Small intestine (tissue), 7 donors: ENCODE data around the gene KLK4. TPM values are rescaled to one million over a fixed set of nuclear protein-coding genes. Genes with fewer than 3 reads are reported as not detected.
A peak's percentile ranks its signal among the peaks of the same experiment; 100 is the strongest.

Experiments
- DNase-seq, 2 donors: peaks; one replicate each; pipeline versions ENCODE4 v3.0.0 to v3.0.0-alpha.2; 2013
- FAIRE-seq: peaks from 2 replicates; lab custom pipeline; 2012; peaks lifted over from hg19 to GRCh38; lab: Jason Lieb, UNC
- H3K27ac ChIP-seq, 3 donors: one replicate each; pipeline ENCODE4 v1.5.1; 2013; ENCODE audit warnings: low read length in 2 of 3, mild to moderate bottlenecking in 2 of 3, control low read depth in 1 of 3, inconsistent platforms in 1 of 3, low read depth in 1 of 3, moderate library complexity in 1 of 3
- H3K27me3 ChIP-seq, 3 donors: one replicate each; pipeline ENCODE4 v1.6.1; 2013; ENCODE audit warnings: low read length in 3 of 3, inconsistent platforms in 1 of 3; ENCODE audit not compliant: control insufficient read depth in 3 of 3, insufficient read depth in 3 of 3
- H3K36me3 ChIP-seq, 3 donors: one replicate each; pipeline ENCODE4 v1.6.1; 2013; ENCODE audit warnings: low read length in 3 of 3, inconsistent platforms in 1 of 3, low read depth in 1 of 3, mild to moderate bottlenecking in 1 of 3, moderate library complexity in 1 of 3; ENCODE audit not compliant: control insufficient read depth in 3 of 3, insufficient read depth in 2 of 3
- H3K4me1 ChIP-seq, 3 donors: one replicate each; pipeline ENCODE4 v1.6.1; 2013; ENCODE audit warnings: low read length in 2 of 3, inconsistent platforms in 1 of 3, low read depth in 1 of 3, mild to moderate bottlenecking in 1 of 3, moderate library complexity in 1 of 3; ENCODE audit not compliant: control insufficient read depth in 3 of 3, insufficient read depth in 2 of 3
- H3K4me3 ChIP-seq, 3 donors: one replicate each; pipeline ENCODE4 v1.5.1; 2013; ENCODE audit warnings: low read length in 3 of 3, control low read depth in 1 of 3, inconsistent platforms in 1 of 3, low read depth in 1 of 3, mild to moderate bottlenecking in 1 of 3, moderate library complexity in 1 of 3
- H3K9me3 ChIP-seq, 2 donors: one replicate each; pipeline ENCODE4 v1.6.1; 2013; ENCODE audit warnings: low read depth in 1 of 2, low read length in 1 of 2; ENCODE audit not compliant: control insufficient read depth in 2 of 2, insufficient read depth in 1 of 2
- WGBS, 3 donors: extraction: QIAGEN DNeasy Blood & Tissue Kit; methylation state at CpG; one replicate each; pipeline ENCODE4 v1.1.7; 2013; 5-methylcytosine and 5-hydroxymethylcytosine counted together
- polyA plus RNA-seq, 4 donors: library from polyadenylated mRNA; stranded (reverse) in 3 of 4; unstranded in 1 of 4; fragments of 200-250 nt in 3 of 4; fragments of 120-200 nt in 1 of 4; gene quantifications; one replicate each; pipeline versions ENCODE4 v1.2.1 to v1.2.3, GENCODE V29; 2013
- donor health status: healthy with polysubstance abuse.
- donor health status: control.
- donor health status: control.
- donor health status: Bipolar disorder and iron deficiency.
- donor health status: healthy.

Gene KLK4
- polyA plus RNA-seq, 4 donors: not detected

GRCh38 chr19:50869479-50869878 lies 41.7 kb downstream of the KLK4 start:
- H3K27me3 ChIP-seq: peaks cover 0 to 12% (median 3%) of the 10 kb centered on the region in 3 donors
- H3K27ac ChIP-seq: no peak overlapping the region
- FAIRE-seq: no peak
- WGBS, 3 donors: 24 to 67% (median 47%) methylated on average over 4 of the region's 4 CpGs
- no peak for DNase-seq
- H3K4me1 ChIP-seq: no peaks in the 10 kb centered on the region
- no peaks in the 10 kb centered on the region for H3K9me3 ChIP-seq
- no peaks in the 10 kb centered on the region for H3K36me3 ChIP-seq
- H3K4me3 ChIP-seq: no peak overlapping the region

DNA sequence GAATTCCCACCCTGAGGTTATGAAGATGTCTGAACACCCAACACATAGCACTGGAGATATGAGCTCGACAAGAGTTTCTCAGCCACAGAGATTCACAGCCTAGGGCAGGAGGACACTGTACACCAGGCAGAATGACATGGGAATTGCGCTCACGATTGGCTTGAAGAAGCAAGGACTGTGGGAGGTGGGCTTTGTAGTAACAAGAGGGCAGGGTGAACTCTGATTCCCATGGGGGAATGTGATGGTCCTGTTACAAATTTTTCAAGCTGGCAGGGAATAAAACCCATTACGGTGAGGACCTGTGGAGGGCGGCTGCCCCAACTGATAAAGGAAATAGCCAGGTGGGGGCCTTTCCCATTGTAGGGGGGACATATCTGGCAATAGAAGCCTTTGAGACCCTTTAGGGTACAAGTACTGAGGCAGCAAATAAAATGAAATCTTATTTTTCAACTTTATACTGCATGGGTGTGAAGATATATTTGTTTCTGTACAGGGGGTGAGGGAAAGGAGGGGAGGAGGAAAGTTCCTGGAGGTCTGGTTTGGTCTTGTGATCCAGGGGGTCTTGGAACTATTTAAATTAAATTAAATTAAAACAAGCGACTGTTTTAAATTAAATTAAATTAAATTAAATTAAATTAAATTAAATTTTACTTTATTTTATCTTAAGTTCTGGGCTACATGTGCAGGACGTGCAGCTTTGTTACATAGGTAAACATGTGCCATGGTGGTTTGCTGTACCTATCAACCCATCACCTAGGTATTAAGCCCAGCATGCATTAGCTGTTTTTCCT lies 49.5 kb downstream of the KLK4 start:
- H3K4me3 ChIP-seq: no peak overlapping the region
- FAIRE-seq: no peak
- no peak overlapping the region for H3K27ac ChIP-seq
- H3K36me3 ChIP-seq: no peaks in the 10 kb centered on the region
- 69 to 75% (median 73%) methylated on average over 7 of the region's 7 CpGs for WGBS, 3 donors
- no peaks in the 10 kb centered on the region for H3K9me3 ChIP-seq
- H3K27me3 ChIP-seq: peaks cover 0 to 4% (median 2%) of the 10 kb centered on the region in 3 donors
- DNase-seq: no peak
- H3K4me1 ChIP-seq: no peaks in the 10 kb centered on the region

DNA sequence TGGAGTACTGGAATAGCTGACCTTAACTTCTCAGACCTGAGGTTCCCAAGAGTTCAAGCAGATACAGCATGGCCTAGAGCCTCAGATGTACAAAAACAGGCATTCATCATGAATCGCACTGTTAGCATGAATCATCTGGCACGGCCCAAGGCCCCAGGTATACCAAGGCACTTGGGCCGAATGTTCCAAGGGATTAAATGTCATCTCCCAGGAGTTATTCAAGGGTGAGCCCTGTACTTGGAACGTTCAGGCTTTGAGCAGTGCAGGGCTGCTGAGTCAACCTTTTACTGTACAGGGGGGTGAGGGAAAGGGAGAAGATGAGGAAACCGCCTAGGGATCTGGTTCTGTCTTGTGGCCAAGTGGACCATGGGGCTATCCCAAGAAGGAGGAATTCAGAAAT lies 50.2 kb downstream of the KLK4 start:
- FAIRE-seq: no peak
- no peaks in the 10 kb centered on the region for H3K9me3 ChIP-seq
- H3K27ac ChIP-seq: no peak overlapping the region
- DNase-seq: no peak
- 71 to 83% (median 77%) methylated on average over 5 of the region's 5 CpGs for WGBS, 3 donors
- H3K4me1 ChIP-seq: no peaks in the 10 kb centered on the region
- H3K4me3 ChIP-seq: no peak overlapping the region
- H3K36me3 ChIP-seq: no peaks in the 10 kb centered on the region
- peaks cover 0 to 4% (median 2%) of the 10 kb centered on the region in 3 donors for H3K27me3 ChIP-seq

GRCh38 chr19:50859849-50860248 lies 51.3 kb downstream of the KLK4 start:
- Histone ChIP-seq H3K27me3 (peaks cover 0 to 4% (median 2%) of the 10 kb centered on the region in 3 donors), H3K4me3 (no peak overlapping the region), H3K4me1 (no peaks in the 10 kb centered on the region), H3K36me3 (no peaks in the 10 kb centered on the region), H3K9me3 (no peaks in the 10 kb centered on the region), H3K27ac (no peak overlapping the region)
- 79 to 85% (median 84%) methylated on average over 4 of the region's 4 CpGs for WGBS, 3 donors
- FAIRE-seq: no peak
- DNase-seq: no peak

DNA sequence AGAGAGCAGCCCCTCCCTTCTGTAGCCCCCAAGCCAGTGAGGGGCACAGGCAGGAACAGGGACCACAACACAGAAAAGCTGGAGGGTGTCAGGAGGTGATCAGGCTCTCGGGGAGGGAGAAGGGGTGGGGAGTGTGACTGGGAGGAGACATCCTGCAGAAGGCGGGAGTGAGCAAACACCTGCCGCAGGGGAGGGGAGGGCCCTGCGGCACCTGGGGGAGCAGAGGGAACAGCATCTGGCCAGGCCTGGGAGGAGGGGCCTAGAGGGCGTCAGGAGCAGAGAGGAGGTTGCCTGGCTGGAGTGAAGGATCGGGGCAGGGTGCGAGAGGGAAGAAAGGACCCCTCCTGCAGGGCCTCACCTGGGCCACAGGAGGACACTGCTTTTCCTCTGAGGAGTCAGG lies 52.3 kb downstream of the KLK4 start:
- Histone ChIP-seq H3K36me3 (no peaks in the 10 kb centered on the region), H3K27me3 (peaks cover 0 to 4% (median 2%) of the 10 kb centered on the region in 3 donors), H3K4me1 (no peaks in the 10 kb centered on the region), H3K9me3 (no peaks in the 10 kb centered on the region), H3K27ac (no peak overlapping the region), H3K4me3 (no peak overlapping the region)
- DNase-seq (peak; percentile 53 to 59), FAIRE-seq (no peak)
- 3 to 9% (median 4%) methylated on average over 5 to 7 of the region's 7 CpGs for WGBS, 3 donors

DNA sequence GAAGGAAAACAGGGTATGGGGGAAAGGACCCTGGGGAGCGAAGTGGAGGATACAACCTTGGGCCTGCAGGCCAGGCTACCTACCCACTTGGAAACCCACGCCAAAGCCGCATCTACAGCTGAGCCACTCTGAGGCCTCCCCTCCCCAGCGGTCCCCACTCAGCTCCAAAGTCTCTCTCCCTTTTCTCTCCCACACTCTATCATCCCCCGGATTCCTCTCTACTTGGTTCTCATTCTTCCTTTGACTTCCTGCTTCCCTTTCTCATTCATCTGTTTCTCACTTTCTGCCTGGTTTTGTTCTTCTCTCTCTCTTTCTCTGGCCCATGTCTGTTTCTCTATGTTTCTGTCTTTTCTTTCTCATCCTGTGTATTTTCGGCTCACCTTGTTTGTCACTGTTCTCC lies 53.8 kb downstream of the KLK4 start:
- DNase-seq (no peak), FAIRE-seq (no peak)
- Histone ChIP-seq H3K27me3 (peaks cover 0 to 5% (median 4%) of the 10 kb centered on the region in 3 donors), H3K9me3 (no peaks in the 10 kb centered on the region), H3K27ac (no peak overlapping the region), H3K36me3 (no peaks in the 10 kb centered on the region), H3K4me3 (no peak overlapping the region), H3K4me1 (no peaks in the 10 kb centered on the region)
- WGBS, 3 donors: 56 to 80% (median 71%) methylated on average over 4 to 6 of the region's 6 CpGs

Other genes starting within 250 kb of the KLK4 start
- 1 to 10 TPM in 1 of 4 donors, under 1 TPM in 2, not detected in 1; under 0.01 to 1.4 (median 0.46) TPM for gene SHANK1, start 191.6 kb downstream of the KLK4 start, polyA plus RNA-seq
- gene CLEC11A, start 188.0 kb downstream of the KLK4 start, polyA plus RNA-seq: 10 to 100 TPM in 1 of 4 donors, 1 to 10 TPM in 2, not detected in 1; 1.4 to 11.4 (median 4.7) TPM
- gene GPR32, start 140.9 kb downstream of the KLK4 start, polyA plus RNA-seq: not detected
- under 1 TPM in 1 of 4 donors, not detected in 3; 0.03 TPM for gene ACP4, start 121.0 kb downstream of the KLK4 start, polyA plus RNA-seq
- 10 to 100 TPM; 12.5 to 48.9 (median 29.8) TPM for gene KLK1, start 87.6 kb downstream of the KLK4 start, polyA plus RNA-seq
- gene KLK15, start 77.8 kb downstream of the KLK4 start, polyA plus RNA-seq: under 1 TPM in 1 of 4 donors, not detected in 3; 0.24 TPM
- gene KLK3, start 56.5 kb downstream of the KLK4 start, polyA plus RNA-seq: 1 to 10 TPM in 2 of 4 donors, under 1 TPM in 2; 0.07 to 1.6 (median 0.69) TPM
- gene KLK2, start 38.0 kb downstream of the KLK4 start, polyA plus RNA-seq: under 1 TPM in 2 of 4 donors, not detected in 2; 0.03 to 0.12 TPM
- gene KLK5, start 41.6 kb upstream of the KLK4 start, polyA plus RNA-seq: under 1 TPM in 1 of 4 donors, not detected in 3; 0.10 TPM
- gene KLK6, start 58.2 kb upstream of the KLK4 start, polyA plus RNA-seq: under 1 TPM in 2 of 4 donors, not detected in 2; 0.03 to 0.07 TPM
- gene KLK7, start 72.5 kb upstream of the KLK4 start, polyA plus RNA-seq: under 1 TPM in 1 of 4 donors, not detected in 3; 0.07 TPM
- under 1 TPM in 1 of 4 donors, not detected in 3; 0.12 TPM for gene KLK8, start 90.2 kb upstream of the KLK4 start, polyA plus RNA-seq
- gene KLK10, start 108.3 kb upstream of the KLK4 start, polyA plus RNA-seq: 1 to 10 TPM in 1 of 4 donors, under 1 TPM in 2, not detected in 1; 0.10 to 1.7 (median 0.81) TPM
- gene KLK11, start 115.2 kb upstream of the KLK4 start, polyA plus RNA-seq: 1 to 10 TPM in 2 of 4 donors, under 1 TPM in 2; 0.67 to 1.4 (median 0.90) TPM
- gene KLK12, start 123.6 kb upstream of the KLK4 start, polyA plus RNA-seq: 10 to 100 TPM in 1 of 4 donors, 1 to 10 TPM in 2, not detected in 1; 1.4 to 10.6 (median 2.7) TPM
- gene KLK13, start 153.7 kb upstream of the KLK4 start, polyA plus RNA-seq: 1 to 10 TPM in 3 of 4 donors, under 1 TPM in 1; 0.13 to 5.9 (median 2.5) TPM
- gene KLK14, start 171.5 kb upstream of the KLK4 start, polyA plus RNA-seq: under 1 TPM in 2 of 4 donors, not detected in 2; 0.07 to 0.22 TPM
- gene CTU1, start 197.0 kb upstream of the KLK4 start, polyA plus RNA-seq: 1 to 10 TPM; 1.3 to 4.0 (median 2.3) TPM
- gene SIGLEC9, start 213.5 kb upstream of the KLK4 start, polyA plus RNA-seq: 1 to 10 TPM in 2 of 4 donors, under 1 TPM in 2; 0.81 to 3.4 (median 1.0) TPM
- 1 to 10 TPM in 3 of 4 donors, under 1 TPM in 1; 0.45 to 1.9 (median 1.3) TPM for gene SIGLEC7, start 230.9 kb upstream of the KLK4 start, polyA plus RNA-seq